CD8-positive, alpha-beta memory T cell (primary cell): ENCODE results near the gene PDE9A. TPM values are rescaled to one million over a fixed set of nuclear protein-coding genes. Genes with fewer than 3 reads are reported as not detected.
"Not testable (repeated sequence)": the region's sequence is repeated elsewhere in the genome, so short reads cannot be mapped to it uniquely, and the experiment has no call there.

Source experiments
- CTCF ChIA-PET: fragments of 350-600 bp; sonication (Branson Sonifier 250); formaldehyde crosslinking; loops from one replicate; lab custom pipeline; 2021; ENCODE audit warnings: antibody characterized with exemption; lab: Charles Lee
- POLR2A ChIA-PET: fragments of 350-600 bp; sonication (Branson Sonifier 250); formaldehyde crosslinking; loops from one replicate; lab custom pipeline; 2021; ENCODE audit warnings: antibody characterized with exemption; lab: Charles Lee
- DNase-seq, 5 donors: peaks; one replicate each; pipeline versions ENCODE4 v3.0.0 to v3.0.0-alpha.2; 2020 to 2022; ENCODE audit warnings: mixed read lengths in 1 of 5
- H3K27ac ChIP-seq: one replicate; pipeline ENCODE4 v1.7.0; 2013; ENCODE audit warnings: low read depth, mild to moderate bottlenecking, low read length, moderate library complexity
- H3K27me3 ChIP-seq: 2 replicates; pipeline ENCODE4 v1.7.0; 2013; ENCODE audit warnings: low read length, mild to moderate bottlenecking; ENCODE audit not compliant: insufficient read depth, poor library complexity, severe bottlenecking
- H3K36me3 ChIP-seq: 2 replicates; pipeline ENCODE4 v1.7.0; 2013; ENCODE audit warnings: mild to moderate bottlenecking, low read length, moderate library complexity; ENCODE audit not compliant: insufficient read depth
- H3K4me1 ChIP-seq: 2 replicates; pipeline ENCODE4 v1.7.0; 2013; ENCODE audit warnings: mild to moderate bottlenecking, low read length, moderate library complexity; ENCODE audit not compliant: insufficient read depth
- H3K4me3 ChIP-seq: 2 replicates; pipeline ENCODE4 v1.7.0; 2013; ENCODE audit warnings: mild to moderate bottlenecking, low read length
- H3K9me3 ChIP-seq: 2 replicates; pipeline ENCODE4 v1.7.0; 2013; ENCODE audit warnings: mild to moderate bottlenecking, low read length
- H3K27ac Mint-ChIP-seq, 8 donors: one replicate each; pipeline ENCODE4 v1.8.0; 2020 to 2021; ENCODE audit warnings: mixed read lengths in 8 of 8, mild to moderate bottlenecking in 6 of 8, inconsistent platforms in 3 of 8, moderate library complexity in 3 of 8
- H3K27me3 Mint-ChIP-seq, 2 donors: one replicate each; pipeline ENCODE4 v1.8.0; 2020 to 2021; ENCODE audit warnings: mixed read lengths in 2 of 2, mild to moderate bottlenecking in 1 of 2, moderate library complexity in 1 of 2
- H3K36me3 Mint-ChIP-seq, 3 donors: one replicate each; pipeline ENCODE4 v1.8.0; 2020 to 2021; ENCODE audit warnings: mixed read lengths in 3 of 3, inconsistent platforms in 1 of 3, mild to moderate bottlenecking in 1 of 3
- H3K4me1 Mint-ChIP-seq, 3 donors: one replicate each; pipeline ENCODE4 v1.8.0; 2020 to 2021; ENCODE audit warnings: mixed read lengths in 3 of 3, inconsistent platforms in 1 of 3, mild to moderate bottlenecking in 1 of 3
- H3K4me3 Mint-ChIP-seq, 7 donors: one replicate each; pipeline ENCODE4 v1.8.0; 2020 to 2021; ENCODE audit warnings: mixed read lengths in 7 of 7, mild to moderate bottlenecking in 6 of 7, moderate library complexity in 4 of 7, inconsistent platforms in 2 of 7
- H3K9me3 Mint-ChIP-seq, 5 donors: one replicate each; pipeline ENCODE4 v1.8.0; 2020 to 2022; ENCODE audit warnings: mixed read lengths in 5 of 5, mild to moderate bottlenecking in 3 of 5, moderate library complexity in 2 of 5, inconsistent platforms in 1 of 5
- polyA plus RNA-seq: library from polyadenylated mRNA; unstranded; fragments of 300-500 nt; fragmentation: Illumina TruSeq; gene quantifications from one replicate; pipeline ENCODE4 v1.2.3, GENCODE V29; 2021
- total RNA-seq, 2 experiments: library from RNA; stranded (reverse); gene quantifications; one replicate each; pipeline ENCODE4 v1.2.3, GENCODE V29; 2021

Gene PDE9A
- total and polyA plus RNA-seq, 3 experiments from 2014 or later: 1.5 to 2.6 (median 1.7) TPM

DNA sequence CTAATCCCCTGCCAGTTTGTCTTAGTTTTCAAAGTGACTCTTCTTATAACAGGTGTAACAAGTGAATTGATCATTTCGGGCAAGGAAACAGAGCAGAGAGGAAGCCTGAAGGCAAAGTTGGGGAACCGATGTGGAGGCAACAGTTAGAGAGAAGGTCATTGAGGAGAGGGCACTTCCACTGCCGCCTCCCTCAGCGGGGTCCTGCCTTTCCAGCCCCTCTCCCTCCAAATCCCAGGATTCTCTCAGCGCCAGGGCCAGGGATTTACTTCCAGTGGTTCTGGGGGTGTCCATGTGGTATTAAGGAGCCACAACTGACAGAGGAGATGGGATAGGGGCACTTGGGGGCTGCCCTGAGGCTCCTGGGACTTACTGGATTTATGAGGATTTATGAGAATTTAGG is 39.7 kb upstream of the PDE9A start:
- Mint-ChIP-seq H3K9me3 (peaks cover 0 to 12% (median 6%) of the 10 kb centered on the region in 5 donors), H3K27ac (peak overlapping the region in 1 of 8 donors; percentile 0), H3K4me3 (no peak overlapping the region), H3K27me3 (peaks cover 4 to 12% of the 10 kb centered on the region in 2 donors), H3K4me1 (peaks cover 2 to 11% (median 8%) of the 10 kb centered on the region in 3 donors), H3K36me3 (peaks cover 0 to 8% (median 0%) of the 10 kb centered on the region in 3 donors)
- no peaks in the 10 kb centered on the region for H3K27me3 ChIP-seq
- H3K4me1 ChIP-seq: peaks cover 30% of the 10 kb centered on the region
- no peak overlapping the region for H3K27ac ChIP-seq
- H3K36me3 ChIP-seq: no peaks in the 10 kb centered on the region
- H3K9me3 ChIP-seq: no peaks in the 10 kb centered on the region
- ChIA-PET CTCF (no interaction called here), POLR2A (no interaction called here)
- no peak for DNase-seq
- no peak overlapping the region for H3K4me3 ChIP-seq

DNA sequence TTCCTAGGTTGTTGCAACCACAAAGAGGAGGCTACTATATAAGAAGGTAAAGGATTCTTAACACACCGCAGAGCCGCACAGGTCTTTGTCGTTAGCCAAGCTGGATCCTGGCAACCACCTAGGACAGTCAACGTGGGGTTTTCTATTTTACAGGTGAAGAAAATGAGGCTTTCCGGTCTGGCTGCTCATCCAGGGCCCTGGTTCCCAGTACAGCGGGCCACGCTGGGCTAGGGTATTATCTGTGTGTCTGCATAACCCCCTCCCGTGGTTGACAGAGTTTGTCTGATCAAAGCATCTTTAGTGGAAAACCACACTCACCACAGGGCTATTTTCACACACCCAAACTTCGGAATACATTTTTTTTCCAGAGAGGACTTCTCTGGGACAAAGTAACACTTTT is 39.0 kb upstream of the PDE9A start:
- DNase-seq: peak; percentile 16 to 68 (median 57)
- Mint-ChIP-seq H3K4me1 (peaks cover 2 to 11% (median 4%) of the 10 kb centered on the region in 3 donors), H3K9me3 (peaks cover 0 to 12% (median 6%) of the 10 kb centered on the region in 5 donors), H3K36me3 (peaks cover 0 to 8% (median 0%) of the 10 kb centered on the region in 3 donors), H3K27me3 (peaks cover 4 to 19% of the 10 kb centered on the region in 2 donors), H3K27ac (no peak overlapping the region), H3K4me3 (no peak overlapping the region)
- CTCF ChIA-PET: interaction anchor here (1.0 kb wide), 1 partner anchor 21 kb away, joined by 4 read pairs; no protein-coding TSS in a partner anchor
- Histone ChIP-seq H3K4me1 (peaks cover 30% of the 10 kb centered on the region), H3K9me3 (no peaks in the 10 kb centered on the region), H3K4me3 (peak overlapping the region; percentile 42), H3K27me3 (peaks cover 4% of the 10 kb centered on the region), H3K36me3 (no peaks in the 10 kb centered on the region), H3K27ac (no peak overlapping the region)
- POLR2A ChIA-PET: interaction anchor here (1.1 kb wide), 1 partner anchor 70 kb away, joined by 3 read pairs; no protein-coding TSS in a partner anchor

DNA sequence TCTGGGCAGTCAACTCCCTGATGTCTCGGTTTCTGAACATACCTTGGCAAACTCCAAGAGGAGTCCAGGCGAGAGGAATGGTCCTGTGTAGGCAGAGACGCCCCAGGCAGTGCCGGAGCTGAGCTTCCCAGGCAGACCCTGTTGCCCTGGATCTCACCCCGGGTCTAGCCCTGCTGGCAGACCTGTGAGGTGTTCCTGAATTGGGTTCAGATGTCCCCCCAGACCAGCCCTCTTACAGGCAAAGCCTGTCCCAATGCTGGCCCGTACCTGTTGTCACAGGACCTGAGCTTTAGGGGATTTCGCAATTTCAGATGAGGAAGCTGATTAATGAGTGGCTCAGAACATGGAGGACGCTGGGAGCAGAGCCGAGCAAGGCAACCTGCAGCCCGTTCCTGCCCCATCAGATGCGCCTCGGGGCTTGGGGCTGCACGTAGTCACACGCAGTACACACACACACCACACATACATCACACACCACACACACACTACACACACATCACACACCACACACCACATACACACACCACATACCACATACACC is 38.5 kb upstream of the PDE9A start:
- Mint-ChIP-seq H3K4me1 (peaks cover 0 to 9% (median 2%) of the 10 kb centered on the region in 3 donors), H3K4me3 (no peak overlapping the region), H3K9me3 (peaks cover 0 to 12% (median 6%) of the 10 kb centered on the region in 5 donors), H3K27me3 (peaks cover 8 to 21% of the 10 kb centered on the region in 2 donors), H3K36me3 (peaks cover 0 to 8% (median 0%) of the 10 kb centered on the region in 3 donors), H3K27ac (no peak overlapping the region)
- H3K27ac ChIP-seq: no peak overlapping the region
- POLR2A ChIA-PET: interaction anchor here (1.1 kb wide), 1 partner anchor 70 kb away, joined by 3 read pairs; no protein-coding TSS in a partner anchor
- no peaks in the 10 kb centered on the region for H3K36me3 ChIP-seq
- peak overlapping the region; percentile 42 for H3K4me3 ChIP-seq
- CTCF ChIA-PET: interaction anchor here (1.0 kb wide), 1 partner anchor 22 kb away, joined by 4 read pairs; no protein-coding TSS in a partner anchor
- peaks cover 30% of the 10 kb centered on the region for H3K4me1 ChIP-seq
- H3K9me3 ChIP-seq: no peaks in the 10 kb centered on the region
- H3K27me3 ChIP-seq: peaks cover 4% of the 10 kb centered on the region
- DNase-seq: peak; percentile 29 to 70 (median 44)

DNA sequence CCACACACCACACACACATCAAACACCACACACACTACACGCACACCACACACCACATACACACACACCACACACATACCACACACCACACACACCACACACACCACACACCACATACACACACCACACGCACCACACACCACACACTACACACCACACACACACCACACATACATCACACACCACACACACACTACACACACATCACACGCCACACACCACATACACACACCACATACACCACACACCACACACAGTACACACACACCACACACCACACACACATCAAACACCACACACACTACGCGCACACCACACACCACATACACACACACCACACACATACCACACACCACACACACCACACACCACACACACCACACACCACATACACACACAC is 38.0 kb upstream of the PDE9A start:
- H3K9me3 ChIP-seq, H3K36me3 Mint-ChIP-seq, H3K36me3 ChIP-seq, H3K4me3 Mint-ChIP-seq, H3K4me1 Mint-ChIP-seq, H3K27ac ChIP-seq, H3K27me3 ChIP-seq, H3K27ac Mint-ChIP-seq: not testable (repeated sequence)
- Histone ChIP-seq H3K4me1 (peaks cover 30% of the 10 kb centered on the region), H3K4me3 (peak overlapping the region; percentile 42)
- POLR2A ChIA-PET: interaction anchor here (1.1 kb wide), 1 partner anchor 69 kb away, joined by 3 read pairs; no protein-coding TSS in a partner anchor
- CTCF ChIA-PET: interaction anchor here (1.0 kb wide), 1 partner anchor 22 kb away, joined by 4 read pairs; no protein-coding TSS in a partner anchor
- H3K9me3 Mint-ChIP-seq: peaks cover 0 to 11% (median 6%) of the 10 kb centered on the region in 5 donors
- peaks cover 8 to 25% of the 10 kb centered on the region in 2 donors for H3K27me3 Mint-ChIP-seq
- peak in 1 of 5 donors; percentile 17 for DNase-seq

DNA sequence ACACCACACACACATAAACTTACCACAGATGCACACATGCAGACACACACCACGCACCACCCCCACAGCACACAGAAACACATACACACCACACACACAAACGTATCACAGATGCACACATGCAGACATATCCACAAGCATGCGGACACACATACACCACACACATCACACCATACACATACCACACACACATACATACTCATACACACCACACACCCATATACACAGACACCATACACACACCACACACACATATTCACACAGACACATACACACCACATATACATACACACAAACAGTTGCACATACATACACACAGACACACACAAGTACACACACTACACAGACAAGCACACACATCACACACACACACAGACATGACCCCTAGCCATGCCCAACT is 37.5 kb upstream of the PDE9A start:
- peaks cover 8 to 27% of the 10 kb centered on the region in 2 donors for H3K27me3 Mint-ChIP-seq
- ChIA-PET CTCF (no interaction called here), POLR2A (no interaction called here)
- no peak for DNase-seq
- peaks cover 0 to 3% (median 2%) of the 10 kb centered on the region in 3 donors for H3K4me1 Mint-ChIP-seq
- H3K4me3 Mint-ChIP-seq: no peak overlapping the region
- no peaks in the 10 kb centered on the region for H3K36me3 ChIP-seq
- peaks cover 0 to 11% (median 6%) of the 10 kb centered on the region in 5 donors for H3K9me3 Mint-ChIP-seq
- no peaks in the 10 kb centered on the region for H3K9me3 ChIP-seq
- H3K4me1 ChIP-seq: peaks cover 30% of the 10 kb centered on the region
- peak overlapping the region; percentile 26 for H3K4me3 ChIP-seq
- no peak overlapping the region for H3K27ac Mint-ChIP-seq
- peaks cover 0 to 8% (median 0%) of the 10 kb centered on the region in 3 donors for H3K36me3 Mint-ChIP-seq
- H3K27me3 ChIP-seq: peaks cover 4% of the 10 kb centered on the region
- H3K27ac ChIP-seq: no peak overlapping the region

DNA sequence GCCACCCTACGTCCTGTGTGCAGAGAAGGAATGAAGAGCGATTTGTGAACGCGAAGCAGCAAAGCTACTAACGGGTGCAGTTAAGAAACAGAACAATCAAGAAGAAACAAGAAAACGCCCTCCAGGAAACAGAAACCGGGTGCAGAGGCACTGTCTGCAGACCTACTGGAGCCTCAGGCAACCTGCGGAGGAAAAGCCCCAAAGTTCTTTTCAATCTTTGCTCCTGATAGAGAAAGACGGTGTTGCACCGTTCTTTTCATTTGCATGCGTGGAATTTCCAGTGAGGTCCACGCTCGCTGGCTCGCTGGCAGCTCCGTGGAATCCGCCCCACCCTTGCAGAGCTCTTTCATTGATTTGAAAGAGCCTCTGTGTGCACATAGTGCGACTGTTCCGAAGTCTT is 37.0 kb upstream of the PDE9A start:
- CTCF ChIA-PET: no interaction called here

DNA sequence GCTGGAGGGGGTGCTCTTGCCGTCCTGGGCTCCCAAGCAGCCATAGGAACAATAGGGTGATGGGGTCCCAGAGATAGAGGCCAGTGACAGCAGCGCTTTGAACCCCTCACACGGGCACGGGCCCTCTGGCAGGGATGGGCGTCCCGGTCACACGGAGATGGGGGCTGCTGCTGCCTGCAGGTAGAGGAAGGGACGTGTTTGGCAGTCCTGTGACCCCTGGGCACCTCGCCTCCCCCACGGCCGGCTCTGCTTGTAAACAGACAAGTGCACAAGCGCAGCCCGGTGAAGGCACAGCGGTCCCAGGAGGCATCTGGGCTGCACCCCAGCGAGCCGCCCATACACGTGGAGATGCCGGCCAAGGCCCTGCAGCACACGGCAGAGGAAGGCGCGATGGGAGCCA is 36.5 kb upstream of the PDE9A start:
- Histone ChIP-seq H3K4me3 (peak overlapping the region; percentile 26), H3K27ac (no peak overlapping the region), H3K36me3 (no peaks in the 10 kb centered on the region), H3K9me3 (no peaks in the 10 kb centered on the region), H3K27me3 (peaks cover 4% of the 10 kb centered on the region), H3K4me1 (peaks cover 30% of the 10 kb centered on the region)
- H3K4me1 Mint-ChIP-seq: peaks cover 0 to 3% (median 2%) of the 10 kb centered on the region in 3 donors
- peaks cover 0 to 7% (median 0%) of the 10 kb centered on the region in 3 donors for H3K36me3 Mint-ChIP-seq
- no peak for DNase-seq
- CTCF ChIA-PET: no interaction called here
- POLR2A ChIA-PET: no interaction called here
- peaks cover 12 to 36% of the 10 kb centered on the region in 2 donors for H3K27me3 Mint-ChIP-seq
- no peak overlapping the region for H3K4me3 Mint-ChIP-seq
- no peak overlapping the region for H3K27ac Mint-ChIP-seq
- H3K9me3 Mint-ChIP-seq: peaks cover 0 to 9% (median 6%) of the 10 kb centered on the region in 5 donors

More for the DNA sequence above, 37.0 kb upstream of the PDE9A start:
- peaks cover 30% of the 10 kb centered on the region for H3K4me1 ChIP-seq
- peak in 2 of 5 donors; percentile 39 to 46 for DNase-seq
- Mint-ChIP-seq H3K4me3 (no peak overlapping the region), H3K27ac (no peak overlapping the region), H3K27me3 (peaks cover 9 to 31% of the 10 kb centered on the region in 2 donors), H3K36me3 (peaks cover 0 to 8% (median 0%) of the 10 kb centered on the region in 3 donors), H3K9me3 (peaks cover 0 to 11% (median 6%) of the 10 kb centered on the region in 5 donors), H3K4me1 (peaks cover 0 to 3% (median 2%) of the 10 kb centered on the region in 3 donors)
- H3K36me3 ChIP-seq: no peaks in the 10 kb centered on the region
- H3K9me3 ChIP-seq: no peaks in the 10 kb centered on the region
- peak overlapping the region; percentile 26 for H3K4me3 ChIP-seq
- POLR2A ChIA-PET: no interaction called here
- H3K27ac ChIP-seq: no peak overlapping the region
- peaks cover 4% of the 10 kb centered on the region for H3K27me3 ChIP-seq

DNA sequence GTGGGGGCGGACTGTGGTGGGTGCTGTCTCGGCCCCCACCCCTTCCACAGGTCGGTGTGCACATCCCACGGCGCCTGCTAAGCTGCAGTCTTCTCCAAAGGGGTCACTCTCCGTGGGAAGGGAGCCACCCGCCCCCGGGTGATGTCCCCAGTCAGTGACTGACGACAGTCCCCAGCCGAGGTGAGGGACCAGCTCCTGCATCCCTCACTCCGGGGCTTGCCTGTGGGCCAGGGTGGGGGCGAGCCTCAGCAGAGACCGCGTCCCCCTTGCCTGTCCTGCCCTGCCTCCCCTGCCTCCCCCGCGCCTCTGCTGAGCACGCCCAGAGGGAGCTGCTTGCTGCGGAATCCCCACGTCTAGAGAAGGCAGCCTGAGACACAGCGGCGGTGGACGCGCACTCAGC is 35.9 kb upstream of the PDE9A start:
- Mint-ChIP-seq H3K4me3 (no peak overlapping the region), H3K27me3 (peaks cover 12 to 41% of the 10 kb centered on the region in 2 donors), H3K4me1 (peaks cover 0 to 3% (median 2%) of the 10 kb centered on the region in 3 donors), H3K27ac (no peak overlapping the region), H3K9me3 (peaks cover 0 to 3% (median 2%) of the 10 kb centered on the region in 5 donors), H3K36me3 (peaks cover 0 to 2% (median 0%) of the 10 kb centered on the region in 3 donors)
- ChIA-PET POLR2A (no interaction called here), CTCF (interaction anchor here (0.7 kb wide), 1 partner anchor 166 kb away, joined by 3 read pairs; no protein-coding TSS in a partner anchor)
- Histone ChIP-seq H3K4me1 (peaks cover 30% of the 10 kb centered on the region), H3K9me3 (no peaks in the 10 kb centered on the region), H3K27ac (no peak overlapping the region), H3K27me3 (peaks cover 4% of the 10 kb centered on the region), H3K4me3 (no peak overlapping the region), H3K36me3 (no peaks in the 10 kb centered on the region)
- DNase-seq: no peak
